ENCODE data around the gene GHITM.

DNA sequence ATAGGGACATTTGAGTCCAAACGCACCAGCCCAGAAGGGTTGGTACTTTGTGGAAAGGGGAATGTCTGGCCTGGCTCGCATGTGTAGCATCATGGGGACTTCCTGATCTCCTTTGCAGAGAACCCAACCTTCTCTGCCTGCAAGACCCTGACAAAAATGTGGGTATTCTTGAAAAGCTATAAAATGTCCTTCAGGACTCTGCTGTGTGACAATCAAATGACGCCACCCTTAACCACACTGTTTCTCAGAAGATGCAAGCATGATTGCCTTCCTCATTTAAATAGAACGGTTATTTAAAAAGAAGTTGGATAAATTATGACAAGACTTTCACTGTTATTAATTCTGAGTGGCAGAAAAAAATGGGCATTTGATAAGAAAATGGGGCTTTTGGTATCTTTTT, 19.2 kb downstream of the GHITM start:
- TF ChIP-seq CTCF (IDR thresholded peaks at IDR 0.05) (no peak), POLR2A (IDR thresholded peaks at IDR 0.05) (no peak)
